Activated CD4-positive, alpha-beta T cell treated with anti-CD3 and anti-CD28 coated beads, Interleukin-2, amount 50 U/mL, for 4 hours (primary cell): ENCODE results near the gene ABI3.
"Not testable (repeated sequence)": the region's sequence is repeated elsewhere in the genome, so short reads cannot be mapped to it uniquely, and the experiment has no call there.

Experiments
- DNase-seq, 2 experiments: peaks; one replicate each; pipeline ENCODE4 v3.0.0-alpha.2; 2020

ABI3 gene, protein sequence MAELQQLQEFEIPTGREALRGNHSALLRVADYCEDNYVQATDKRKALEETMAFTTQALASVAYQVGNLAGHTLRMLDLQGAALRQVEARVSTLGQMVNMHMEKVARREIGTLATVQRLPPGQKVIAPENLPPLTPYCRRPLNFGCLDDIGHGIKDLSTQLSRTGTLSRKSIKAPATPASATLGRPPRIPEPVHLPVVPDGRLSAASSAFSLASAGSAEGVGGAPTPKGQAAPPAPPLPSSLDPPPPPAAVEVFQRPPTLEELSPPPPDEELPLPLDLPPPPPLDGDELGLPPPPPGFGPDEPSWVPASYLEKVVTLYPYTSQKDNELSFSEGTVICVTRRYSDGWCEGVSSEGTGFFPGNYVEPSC

DNA sequence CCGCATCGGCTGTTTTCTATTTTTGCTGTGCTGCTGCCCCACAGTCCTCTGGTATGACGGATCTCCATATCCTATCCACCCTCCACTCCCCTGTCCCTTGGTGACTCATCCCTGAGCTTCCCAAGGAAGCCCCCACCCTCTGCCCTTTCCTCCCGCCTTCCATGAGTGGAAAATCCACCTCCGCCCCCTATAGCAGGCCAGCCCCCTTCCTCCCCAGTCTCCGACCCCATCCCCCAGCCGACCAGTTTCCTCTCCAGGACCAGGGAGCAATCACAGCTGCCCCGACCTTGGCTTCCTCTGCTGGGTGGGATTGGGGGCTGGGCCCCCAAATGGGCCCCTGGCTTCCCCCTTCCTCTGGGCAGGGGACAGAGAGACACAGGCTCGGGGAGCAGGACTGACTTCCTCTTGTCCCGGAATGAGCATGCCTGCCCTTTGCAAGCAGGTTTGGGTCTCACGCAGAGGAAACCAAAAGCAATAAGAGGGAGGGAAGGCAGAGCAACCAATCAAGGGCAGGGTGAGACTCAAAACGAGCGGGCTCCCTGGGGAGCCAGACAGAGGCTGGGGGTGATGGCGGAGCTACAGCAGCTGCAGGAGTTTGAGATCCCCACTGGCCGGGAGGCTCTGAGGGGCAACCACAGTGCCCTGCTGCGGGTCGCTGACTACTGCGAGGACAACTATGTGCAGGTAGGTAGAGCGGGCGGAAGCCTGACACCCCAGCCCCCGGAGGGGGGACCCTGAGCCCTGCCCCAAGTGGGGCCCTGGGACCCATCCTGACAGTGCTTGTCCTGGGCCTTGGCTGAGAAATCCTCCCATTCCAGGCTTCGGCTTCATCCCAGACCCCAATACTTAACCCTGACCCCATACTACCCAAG, at the start of gene ABI3, which contains the start of gene GNGT2:
TSS of gene ABI3 (plus strand) at position 550 of the 872 bp plus-strand sequence. CDS start at position 568, 18 bp downstream.
TSS of gene GNGT2 (minus strand) at position 417 of the 872 bp plus-strand sequence. CDS start 3,152 bp downstream, outside the sequence.
- DNase-seq: peak; percentile 45 to 51

DNA sequence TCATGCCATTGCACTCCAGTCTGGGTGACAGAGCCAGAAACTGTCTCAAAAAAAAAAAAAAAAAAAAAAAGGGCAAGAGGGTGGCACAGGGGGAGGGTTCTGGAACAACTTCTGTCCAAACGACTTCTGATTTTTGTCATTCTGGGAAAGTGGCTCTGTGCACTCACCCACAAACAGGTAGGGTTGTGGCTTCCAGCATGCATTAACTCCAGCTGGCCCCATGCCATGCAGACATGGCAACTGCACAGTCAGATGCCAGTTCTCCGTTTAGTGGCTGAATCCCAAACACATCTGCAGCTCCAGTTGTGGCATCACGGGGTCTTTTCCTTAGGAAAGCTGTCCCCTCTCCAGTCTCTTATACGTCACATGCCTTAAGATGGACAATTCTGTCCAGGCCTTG, 47.6 kb upstream of the ABI3 start:
- DNase-seq: no peak

DNA sequence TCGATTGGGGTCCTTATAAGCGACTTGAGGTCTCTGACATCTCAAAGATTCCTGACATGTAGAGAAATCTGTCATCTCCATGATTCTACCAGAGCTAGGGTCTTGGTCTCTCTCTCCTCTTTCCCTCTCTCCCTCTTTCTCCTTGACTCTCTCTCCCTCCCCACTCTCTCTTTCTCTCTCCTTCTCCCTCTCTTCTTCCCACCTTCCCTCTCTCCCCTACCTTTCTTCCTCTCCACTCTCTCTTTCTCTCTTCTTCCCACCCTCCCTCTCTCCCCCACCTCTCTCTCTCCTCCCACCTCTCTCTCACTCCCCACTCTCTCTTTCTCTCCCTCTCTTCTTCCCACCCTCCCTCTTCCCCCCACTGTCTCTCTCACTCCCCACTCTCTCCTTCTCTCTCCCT, 45.4 kb upstream of the ABI3 start:
- no peak for DNase-seq

DNA sequence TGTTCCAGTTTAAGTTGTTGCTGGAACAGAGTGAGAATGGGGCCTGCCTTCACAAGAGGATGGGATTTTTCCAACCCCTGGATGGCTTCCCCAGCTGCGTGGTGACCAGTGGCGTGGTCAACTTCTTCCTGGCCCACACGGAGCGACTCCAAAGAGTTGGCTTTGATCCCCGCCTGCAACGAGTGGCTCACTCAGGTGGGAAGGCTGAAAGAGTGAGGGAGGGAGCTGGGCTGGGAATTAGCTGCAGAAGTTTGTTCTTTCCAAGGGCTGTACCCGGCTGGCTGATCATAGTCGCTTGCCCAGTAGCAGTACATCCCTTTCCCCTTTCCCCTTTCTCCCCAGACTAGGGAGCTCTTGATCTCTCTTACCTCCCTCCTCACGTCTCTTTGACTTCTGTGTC, 41.8 kb upstream of the ABI3 start:
- DNase-seq: no peak

DNA sequence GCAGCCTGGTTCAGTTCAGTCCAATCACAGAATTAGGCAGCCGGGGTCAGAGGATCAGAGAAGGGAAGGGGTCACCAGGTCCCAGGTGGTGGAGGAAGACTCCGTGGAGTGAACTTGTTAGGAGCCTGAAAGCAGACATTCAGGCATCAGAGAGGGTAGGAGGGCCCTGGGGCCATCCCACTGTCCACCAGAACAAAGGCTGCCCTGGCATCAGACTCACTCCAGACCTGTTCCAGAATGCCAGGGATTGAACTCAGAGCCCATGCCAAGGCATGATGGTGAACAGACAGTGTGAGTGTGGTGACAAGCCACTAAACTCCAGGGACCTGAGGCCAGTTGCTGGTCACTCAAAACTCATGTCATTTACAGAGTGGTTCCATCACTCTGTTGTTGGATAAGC, 40.3 kb upstream of the ABI3 start:
- no peak for DNase-seq

DNA sequence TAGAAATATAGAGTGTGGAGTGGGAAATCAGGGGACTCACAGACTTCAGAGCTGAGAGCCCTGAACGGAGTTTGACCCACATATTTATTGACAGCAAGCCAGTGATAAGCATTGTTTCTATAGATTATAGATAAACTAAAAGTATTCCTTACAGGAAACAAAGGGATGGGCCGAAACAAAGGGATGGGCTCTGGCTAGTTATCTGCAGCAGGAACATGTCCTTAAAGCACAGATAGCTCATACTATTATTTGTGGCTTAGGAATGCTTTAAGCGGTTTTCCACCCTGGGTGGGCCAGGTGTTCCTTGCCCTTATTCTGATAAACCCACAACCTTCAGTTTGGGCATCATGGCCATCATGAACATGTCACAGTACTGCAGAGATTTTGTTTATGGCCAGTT, 39.8 kb upstream of the ABI3 start:
- DNase-seq: not testable (repeated sequence)

DNA sequence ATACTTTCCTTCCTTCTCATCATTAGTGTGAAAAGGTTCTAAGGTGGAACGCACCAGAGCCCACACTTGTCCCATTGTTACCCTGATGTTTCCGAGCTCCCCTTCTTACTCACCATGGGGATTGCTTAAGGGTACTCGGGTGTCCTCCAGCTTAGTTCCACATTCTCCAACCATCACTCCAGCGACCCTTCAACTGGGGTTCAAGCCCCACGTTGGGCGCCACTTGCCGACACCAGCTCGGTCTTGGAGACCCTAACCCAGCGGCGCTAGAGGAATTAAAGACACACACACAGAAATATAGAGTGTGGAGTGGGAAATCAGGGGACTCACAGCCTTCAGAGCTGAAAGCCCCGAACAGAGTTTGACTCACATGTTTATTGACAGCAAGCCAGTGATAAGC, 34.5 kb upstream of the ABI3 start:
- DNase-seq: not testable (repeated sequence)

DNA sequence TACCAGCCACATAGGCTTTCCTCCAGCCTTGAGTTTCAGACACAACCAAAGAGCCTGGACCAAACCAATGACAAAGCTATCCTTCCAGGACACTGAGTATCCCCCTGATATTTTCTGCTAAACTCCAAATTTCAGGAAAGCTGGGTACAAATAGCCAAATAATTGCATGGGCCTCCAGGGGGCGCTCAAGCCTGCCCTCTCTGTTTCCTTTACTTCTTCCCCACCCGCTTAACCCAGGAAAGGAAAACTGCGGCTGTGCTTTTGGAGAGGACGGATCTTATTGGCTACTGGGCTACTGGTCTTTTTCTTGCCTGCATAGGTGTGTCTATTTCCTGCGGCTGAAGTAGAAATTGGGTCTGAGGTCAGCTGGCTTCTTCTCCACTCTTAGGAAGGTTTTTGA, 30.2 kb upstream of the ABI3 start:
- peak; percentile 54 to 59 for DNase-seq

DNA sequence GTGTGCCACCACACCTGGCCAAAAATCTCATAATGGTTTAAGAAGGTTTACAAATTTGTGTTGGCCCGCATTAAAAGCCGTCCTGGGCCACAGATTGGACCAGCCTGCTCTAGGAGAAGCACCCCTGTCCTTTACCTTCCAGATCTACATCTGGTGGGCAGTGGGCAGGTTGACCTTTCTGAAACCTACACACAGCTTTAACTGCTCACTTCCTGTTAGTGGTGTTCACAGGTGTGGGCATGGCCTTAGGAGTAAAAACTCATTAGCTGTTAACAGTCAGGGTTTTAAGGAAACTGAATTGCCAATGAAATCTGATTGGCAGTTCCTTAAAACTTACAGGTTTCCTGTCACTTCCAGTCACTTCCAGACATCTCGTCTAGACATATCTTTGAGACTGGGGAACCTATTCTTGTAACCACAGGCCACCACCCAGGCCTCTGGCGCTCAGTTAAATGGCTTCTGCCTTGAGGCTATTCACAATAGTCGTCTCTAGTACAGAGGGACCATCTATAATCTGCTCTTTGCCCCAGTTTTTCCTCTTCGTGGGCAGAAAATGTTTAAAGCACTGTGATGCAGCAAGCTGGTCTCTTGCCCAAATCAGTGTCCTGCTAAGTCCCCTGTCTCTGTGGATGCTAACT, 29.4 kb upstream of the ABI3 start:
- no peak for DNase-seq

DNA sequence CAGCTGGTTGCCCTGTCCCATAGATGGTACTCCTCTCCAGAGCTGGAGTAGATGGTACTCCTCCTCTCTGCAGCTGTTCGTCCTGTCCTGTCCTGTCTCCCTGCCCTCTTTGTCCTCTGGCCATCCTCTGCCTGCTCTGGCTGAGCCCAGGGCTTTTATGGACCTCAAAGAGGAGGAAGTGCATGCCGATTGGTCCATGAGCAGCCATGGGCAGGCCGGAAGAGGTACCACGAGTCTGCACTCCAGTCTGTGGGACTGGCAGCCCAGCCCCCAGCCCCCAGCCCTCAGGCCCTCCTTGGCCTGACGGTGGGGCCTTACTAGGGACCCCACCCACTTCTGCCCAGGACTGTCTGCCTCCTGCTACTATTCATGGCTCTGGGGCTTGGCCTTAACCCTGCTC, 27.2 kb upstream of the ABI3 start:
- DNase-seq: no peak

DNA sequence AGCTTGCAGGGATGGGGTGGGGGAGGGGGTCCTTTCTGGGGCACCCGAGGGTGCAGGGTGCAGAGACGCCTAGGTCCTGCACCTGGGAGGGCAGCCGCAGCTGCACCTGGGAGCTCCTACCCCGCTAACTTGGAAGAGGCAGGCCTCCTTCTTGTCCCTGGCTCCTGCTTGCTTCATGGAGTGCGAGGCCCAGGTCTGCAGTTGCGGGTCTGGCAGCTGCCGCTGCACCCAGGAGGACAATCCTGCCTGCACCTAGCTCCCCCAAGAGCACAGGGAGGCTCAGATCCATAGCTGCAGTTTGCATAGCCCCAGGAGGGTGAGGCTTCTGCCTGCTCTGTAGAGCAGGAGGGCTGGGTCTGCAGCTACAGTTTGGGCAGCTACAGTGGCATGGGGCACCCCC, 26.7 kb upstream of the ABI3 start:
- no peak for DNase-seq

DNA sequence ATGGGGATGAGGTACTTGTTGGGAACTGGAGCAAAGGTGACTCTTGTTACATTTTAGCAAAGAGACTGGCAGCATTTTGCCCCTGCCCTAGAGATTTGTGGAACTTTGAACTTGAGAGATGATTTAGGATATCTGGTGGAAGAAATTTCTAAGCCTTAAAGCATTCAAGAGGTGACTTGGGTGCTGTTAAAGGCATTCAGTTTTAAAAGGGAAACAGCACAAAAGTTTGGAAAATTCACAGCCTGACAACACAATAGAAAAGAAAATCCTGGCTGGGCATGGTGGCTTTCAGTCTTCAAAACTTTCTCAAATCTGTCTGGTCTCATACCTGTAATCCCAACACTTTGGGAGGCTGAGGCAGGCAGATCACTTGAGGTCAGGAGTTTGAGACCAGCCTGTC, 26.0 kb upstream of the ABI3 start:
- not testable (repeated sequence) for DNase-seq

DNA sequence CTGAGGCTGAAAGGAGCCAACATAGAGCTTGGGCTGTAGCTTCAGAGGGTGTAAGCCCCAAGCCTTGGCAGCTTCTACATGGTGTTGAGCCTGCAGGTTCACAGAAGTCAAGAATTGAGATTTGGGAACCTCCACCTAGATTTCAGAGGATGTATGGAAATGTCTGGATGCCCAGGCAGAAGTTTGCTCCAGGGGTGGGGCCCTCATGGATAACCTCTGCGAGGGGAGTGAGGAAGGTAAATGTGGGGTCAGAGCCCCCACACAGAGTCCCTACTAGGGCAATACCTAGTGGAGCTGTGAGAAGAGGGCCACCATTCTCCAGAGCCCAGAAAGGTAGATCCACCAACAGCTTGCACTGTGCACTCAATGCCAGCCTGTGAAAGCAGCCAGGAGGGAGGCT, 25.1 kb upstream of the ABI3 start:
- DNase-seq: not testable (repeated sequence)

DNA sequence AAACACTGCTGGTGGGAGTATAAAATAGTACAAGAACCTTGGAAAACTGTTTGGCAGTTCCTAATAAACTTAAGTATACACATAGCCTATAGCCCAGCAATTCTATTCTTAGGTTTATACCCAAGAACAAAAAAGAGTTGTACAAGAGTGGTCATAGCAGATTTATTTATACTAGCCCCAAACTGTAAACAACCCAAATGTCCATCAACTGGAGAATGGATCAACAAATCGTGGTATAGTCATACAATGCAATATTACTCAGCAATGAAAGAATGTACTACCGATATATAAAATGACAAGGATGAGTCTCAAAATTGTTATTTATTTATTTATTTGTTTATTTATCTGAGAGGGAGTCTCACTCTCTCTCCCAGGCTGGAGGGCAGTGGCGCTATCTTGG, 23.2 kb upstream of the ABI3 start:
- no peak for DNase-seq

DNA sequence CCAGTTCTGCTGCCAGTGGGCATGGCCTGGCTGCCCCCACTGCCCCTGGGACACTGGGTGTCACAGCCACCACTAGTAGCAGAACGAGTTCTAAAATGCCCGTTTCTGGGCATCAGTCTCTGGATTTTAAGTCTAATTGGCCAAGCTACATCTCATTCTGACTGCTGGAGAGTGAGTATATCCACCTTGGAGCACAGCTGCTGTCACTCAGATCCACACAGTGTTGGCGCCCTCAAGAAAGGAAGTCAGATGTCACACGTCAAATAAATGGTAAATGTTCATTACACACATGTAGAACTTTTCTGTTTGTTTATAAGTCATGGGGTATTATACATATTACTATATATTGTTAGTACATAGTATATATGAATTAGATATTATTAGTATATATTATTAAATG, 19.6 kb upstream of the ABI3 start:
- DNase-seq: no peak

DNA sequence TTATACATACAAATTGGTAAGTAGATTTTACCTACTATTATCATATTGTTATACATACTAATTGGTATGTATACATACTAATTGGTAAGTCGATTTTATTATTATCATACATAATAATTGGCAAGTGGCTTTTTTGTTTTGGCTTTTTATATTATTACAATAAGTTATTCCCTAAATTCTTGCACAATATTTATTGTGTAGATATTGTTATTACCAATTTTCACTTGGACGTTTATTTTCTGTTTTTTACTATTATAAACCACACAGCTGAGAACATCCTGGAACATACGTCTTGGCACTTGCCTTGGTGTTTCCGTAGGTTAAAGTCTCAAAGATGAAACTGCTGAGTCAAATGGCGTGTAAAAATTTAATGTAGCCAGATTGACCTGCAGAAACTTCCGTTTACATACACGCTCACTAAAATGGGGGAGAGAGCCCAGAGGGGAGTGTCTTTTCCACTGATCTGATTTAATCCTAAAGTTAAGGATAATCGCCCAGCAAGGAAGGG, 19.0 kb upstream of the ABI3 start:
- no peak for DNase-seq

DNA sequence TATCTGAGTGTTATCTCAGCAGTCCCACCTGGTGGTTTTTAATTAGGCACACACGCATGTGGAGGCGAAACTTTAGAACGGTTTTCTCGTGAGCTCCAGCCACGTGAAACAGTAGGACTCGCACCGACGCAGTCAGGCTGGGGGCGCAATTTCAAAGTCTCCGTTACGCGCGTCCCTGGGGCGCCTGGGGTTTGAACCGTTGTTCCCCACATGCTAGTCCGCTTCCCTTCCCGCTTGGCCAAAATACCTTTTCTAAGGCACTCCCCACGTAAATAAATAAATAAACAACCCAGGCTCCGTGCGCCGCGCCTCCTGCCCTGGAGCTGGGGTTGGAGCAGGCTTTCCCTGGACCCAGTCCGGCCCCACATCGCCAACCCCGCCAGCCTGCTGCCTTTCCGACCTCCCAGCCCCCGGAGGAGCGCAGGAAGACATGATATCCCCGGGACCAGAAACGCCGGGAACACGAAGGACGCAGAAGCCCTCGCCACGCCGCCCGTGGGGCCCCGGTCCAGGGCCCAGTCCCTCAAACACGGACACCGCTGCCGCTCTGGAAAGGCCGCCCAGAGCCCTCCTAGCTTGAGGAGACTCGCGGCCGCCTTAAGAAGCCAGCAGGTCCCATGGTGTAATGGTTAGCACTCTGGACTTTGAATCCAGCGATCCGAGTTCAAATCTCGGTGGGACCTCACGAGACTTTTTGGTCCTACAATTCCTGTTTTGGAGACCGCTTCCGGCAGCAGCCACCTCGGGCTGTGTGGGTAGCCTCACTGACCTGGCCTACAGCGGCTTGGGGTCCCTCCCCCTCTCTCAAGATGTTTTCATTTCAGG, 18.4 kb upstream of the ABI3 start:
- peak; percentile 90 to 95 for DNase-seq

DNA sequence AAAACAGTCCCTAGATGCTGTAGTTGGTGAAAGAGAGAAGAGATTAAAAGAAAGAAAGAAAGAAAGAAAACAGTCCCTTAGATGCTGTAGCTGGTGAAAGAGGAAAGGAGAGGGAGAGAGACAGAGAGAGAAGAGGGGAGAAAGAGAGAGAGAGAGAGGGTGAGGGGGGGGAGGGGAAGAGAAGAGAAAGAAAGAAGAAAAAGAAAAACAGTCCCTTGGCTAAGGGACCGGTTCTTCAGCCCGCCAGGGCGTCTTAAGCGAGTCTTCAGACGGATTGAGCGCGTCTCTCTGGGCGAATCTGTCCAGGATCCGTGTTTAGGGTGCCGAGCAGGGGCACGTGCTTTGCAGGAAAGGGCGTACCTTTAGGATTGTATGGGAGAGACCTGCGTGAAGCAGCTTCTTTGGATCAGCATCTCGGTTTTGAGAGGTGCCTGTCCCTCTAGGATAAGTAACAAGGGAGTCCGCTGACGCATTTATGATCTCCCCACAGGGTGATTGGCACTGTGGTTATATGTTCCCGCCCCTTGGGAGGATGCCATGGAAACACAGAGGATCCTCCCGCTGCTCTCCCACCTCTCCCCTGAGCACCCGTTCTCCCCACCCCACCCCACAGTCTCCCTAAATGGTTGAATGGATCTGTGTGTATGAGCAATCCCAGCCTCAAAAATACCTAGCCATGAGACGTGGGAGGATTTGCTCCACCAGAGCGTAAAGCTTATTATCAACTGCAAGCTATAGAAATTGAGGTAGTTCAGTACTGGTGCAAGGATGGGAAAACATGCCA, 16.8 kb upstream of the ABI3 start:
- DNase-seq: no peak

DNA sequence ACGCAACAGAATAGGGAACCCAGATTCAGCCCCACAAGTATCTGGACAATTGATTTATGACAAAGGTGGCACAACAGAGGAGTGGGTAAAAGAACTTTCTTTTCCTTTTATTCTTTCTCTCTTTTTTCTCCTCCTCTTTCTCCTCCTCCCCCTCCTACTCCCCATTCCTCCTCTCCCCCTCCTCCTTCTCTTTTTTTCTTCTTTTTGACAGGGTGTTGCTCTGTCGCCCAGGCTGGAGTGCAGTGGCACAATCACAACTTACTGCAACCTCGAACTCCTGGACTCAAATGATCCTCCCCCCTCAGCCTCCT, 16.3 kb upstream of the ABI3 start:
- no peak for DNase-seq

DNA sequence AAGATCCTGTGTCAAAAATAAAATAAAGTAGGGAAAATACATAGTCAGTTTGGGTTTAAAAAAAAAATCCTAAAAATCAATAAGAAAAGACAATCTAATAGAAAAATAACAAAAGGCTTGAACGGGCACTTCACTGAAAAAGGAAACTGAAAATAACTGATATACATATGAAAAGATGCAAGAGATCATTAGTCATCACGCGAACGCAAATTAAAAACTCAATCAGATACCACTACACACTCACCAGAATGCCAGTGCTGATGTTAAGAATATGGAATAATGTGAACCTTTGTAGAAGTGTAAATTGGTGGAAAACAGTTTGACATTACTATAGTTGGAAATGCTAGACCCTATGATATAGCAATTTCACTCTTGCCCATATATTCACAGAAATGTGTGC, 14.8 kb upstream of the ABI3 start:
- DNase-seq: no peak

DNA sequence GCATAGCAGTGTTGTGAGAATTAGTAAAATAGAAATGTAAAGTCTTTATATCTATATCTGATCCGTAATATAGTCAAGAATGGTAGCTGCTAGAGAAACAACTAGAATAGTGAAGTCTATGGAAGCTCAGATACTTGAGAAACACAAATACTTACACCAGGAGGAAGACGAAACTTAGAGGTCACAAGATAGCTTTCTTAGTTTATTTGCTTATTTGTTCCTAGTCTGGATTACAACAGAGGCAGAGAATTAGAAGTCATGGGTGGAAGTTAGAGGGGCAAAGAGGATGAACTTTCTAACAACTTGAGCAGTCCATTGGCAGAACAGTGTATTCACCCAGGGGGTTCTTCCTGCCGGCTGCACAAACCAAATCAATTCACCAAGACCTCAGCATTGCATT, 14.0 kb upstream of the ABI3 start:
- no peak for DNase-seq
